ENCODE data around the gene CHCHD1. TPM values are rescaled to one million over a fixed set of nuclear protein-coding genes. Genes with fewer than 3 reads are reported as not detected.
A peak's percentile ranks its signal among the peaks of the same experiment; 100 is the strongest.

The CHCHD1 gene
- total RNA-seq (2022) = 39.2 and 44.1 TPM in 2 replicates
- Bru-seq, nascent RNA = percentile 75 among the genes with signal in this experiment
- percentile 91 among the genes with signal in this experiment for BruChase-seq, experiment 1, labeled RNA remaining after a 6-hour chase
- percentile 89 among the genes with signal in this experiment for BruChase-seq, experiment 2, labeled RNA remaining after a 2-hour chase
- long read RNA-seq, transcript CHCHD1-201 (3 exons, 835 nt) = major isoform, 53 of 60 reads
- long read RNA-seq, partial matches to known transcripts = 6 of 60 reads
- long read RNA-seq, other reads (novel, unspliced or antisense) = 1 of 60 reads

- Mint-ChIP-seq H3K4me3 (ENCODE audit: low read depth, unreplicated experiment) (peak within 1 kb of the TSS; percentile 93), H3K36me3 (ENCODE audit: insufficient read depth, unreplicated experiment) (peaks cover 60% of the 10 kb centered on the region), H3K27me3 (ENCODE audit: unreplicated experiment) (no peaks in the 10 kb centered on the region), H3K9me3 (ENCODE audit: low read depth, unreplicated experiment) (no peaks in the 10 kb centered on the region), H3K27ac (ENCODE audit: unreplicated experiment) (peak within 1 kb of the TSS; percentile 92), H3K4me1 (ENCODE audit: low read depth, unreplicated experiment) (peaks cover 36% of the 10 kb centered on the region)
- intact Hi-C loops (cut with micrococcal nuclease; ENCODE audit: unreplicated experiment) = no loop called here
- DNase-seq = peak; percentile 97
- CTCF ChIA-PET = interaction anchor here (0.5 to 1.7 kb wide), 7 partner anchors 9 to 356 kb away, joined by 3 to 16 read pairs (median 4); a partner anchor contains a TSS
- TF ChIP-seq, protein P1, sequence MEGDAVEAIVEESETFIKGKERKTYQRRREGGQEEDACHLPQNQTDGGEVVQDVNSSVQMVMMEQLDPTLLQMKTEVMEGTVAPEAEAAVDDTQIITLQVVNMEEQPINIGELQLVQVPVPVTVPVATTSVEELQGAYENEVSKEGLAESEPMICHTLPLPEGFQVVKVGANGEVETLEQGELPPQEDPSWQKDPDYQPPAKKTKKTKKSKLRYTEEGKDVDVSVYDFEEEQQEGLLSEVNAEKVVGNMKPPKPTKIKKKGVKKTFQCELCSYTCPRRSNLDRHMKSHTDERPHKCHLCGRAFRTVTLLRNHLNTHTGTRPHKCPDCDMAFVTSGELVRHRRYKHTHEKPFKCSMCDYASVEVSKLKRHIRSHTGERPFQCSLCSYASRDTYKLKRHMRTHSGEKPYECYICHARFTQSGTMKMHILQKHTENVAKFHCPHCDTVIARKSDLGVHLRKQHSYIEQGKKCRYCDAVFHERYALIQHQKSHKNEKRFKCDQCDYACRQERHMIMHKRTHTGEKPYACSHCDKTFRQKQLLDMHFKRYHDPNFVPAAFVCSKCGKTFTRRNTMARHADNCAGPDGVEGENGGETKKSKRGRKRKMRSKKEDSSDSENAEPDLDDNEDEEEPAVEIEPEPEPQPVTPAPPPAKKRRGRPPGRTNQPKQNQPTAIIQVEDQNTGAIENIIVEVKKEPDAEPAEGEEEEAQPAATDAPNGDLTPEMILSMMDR (IDR thresholded peaks at IDR 0.05; ENCODE audit: unreplicated experiment) = no peak
- BruUV-seq (replicated peaks) = no TSS peak
Measured at GRCh38 chr10:73781879-73782748, at the start of gene CHCHD1. Gene CHCHD1 (plus strand): TSS chr10:73782048. CDS start chr10:73782076, 28 bp downstream.

DNA sequence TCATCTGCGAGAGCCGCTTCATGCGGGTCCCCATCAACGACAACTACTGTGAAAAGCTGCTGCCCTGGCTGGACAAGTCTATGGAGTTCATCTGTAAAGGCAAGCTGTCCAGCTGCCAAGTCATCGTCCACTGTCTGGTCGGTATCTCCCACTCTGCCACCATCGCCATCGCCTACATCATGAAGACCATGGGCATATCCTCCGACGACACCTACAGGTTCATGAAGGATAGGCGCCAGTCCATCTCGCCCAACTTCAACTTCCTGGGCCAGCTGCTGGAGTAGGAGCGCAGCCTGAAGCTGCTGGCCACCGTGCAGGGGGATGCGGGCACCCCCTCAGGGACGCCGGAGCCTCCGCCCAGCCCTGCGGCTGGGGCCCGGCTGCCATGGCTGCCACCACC is 49.4 kb upstream of the CHCHD1 start:
- intact Hi-C loops (cut with micrococcal nuclease; ENCODE audit: unreplicated experiment) = no loop called here
- H3K36me3 Mint-ChIP-seq (ENCODE audit: insufficient read depth, unreplicated experiment) = peaks cover 30% of the 10 kb centered on the region
- H3K27me3 Mint-ChIP-seq (ENCODE audit: unreplicated experiment) = no peaks in the 10 kb centered on the region
- no peak for DNase-seq
- BruUV-seq (replicated peaks) = no TSS peak
- H3K4me1 Mint-ChIP-seq (ENCODE audit: low read depth, unreplicated experiment) = no peaks in the 10 kb centered on the region
- H3K9me3 Mint-ChIP-seq (ENCODE audit: low read depth, unreplicated experiment) = no peaks in the 10 kb centered on the region
- CTCF ChIA-PET = no interaction called here
- H3K27ac Mint-ChIP-seq (ENCODE audit: unreplicated experiment) = no peak overlapping the region
- H3K4me3 Mint-ChIP-seq (ENCODE audit: low read depth, unreplicated experiment) = peak overlapping the region; percentile 32
- TF ChIP-seq, protein P1 (IDR thresholded peaks at IDR 0.05; ENCODE audit: unreplicated experiment) = no peak

DNA sequence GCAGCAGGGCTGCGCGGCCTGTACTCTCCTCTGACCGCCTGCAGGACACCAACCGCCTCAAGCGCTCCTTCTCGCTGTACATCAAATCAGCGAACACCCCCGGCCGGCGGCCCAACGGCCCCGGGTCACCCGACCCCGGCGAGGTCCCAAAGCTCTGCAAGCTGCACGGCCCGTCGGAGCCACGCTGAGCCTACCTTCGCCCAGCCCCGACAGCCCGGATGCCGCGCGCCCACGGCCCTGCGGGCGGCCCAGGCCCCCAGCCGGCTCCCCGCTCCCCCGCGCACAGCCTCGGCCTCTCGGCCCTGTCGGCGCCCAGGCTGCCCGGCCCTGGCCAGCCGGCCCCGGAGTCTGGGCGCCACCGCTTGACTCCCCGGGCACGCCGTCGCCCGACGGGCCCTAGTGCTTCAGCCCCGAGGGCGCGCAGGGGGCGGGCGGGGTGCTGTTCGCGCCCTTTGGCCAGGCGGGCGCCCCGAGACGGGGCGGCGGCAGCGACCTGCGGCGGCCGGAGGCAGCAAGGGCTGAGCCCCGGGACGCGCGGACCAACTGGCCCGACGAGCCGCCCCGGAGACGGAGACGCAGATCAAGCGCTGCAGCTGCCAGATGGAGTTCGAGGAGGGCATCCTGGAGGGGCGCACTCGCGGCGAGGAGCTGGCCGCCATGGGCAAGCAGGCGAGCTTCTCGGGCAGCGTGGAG is 48.8 kb upstream of the CHCHD1 start:
- CTCF ChIA-PET = no interaction called here
- intact Hi-C loops (cut with micrococcal nuclease; ENCODE audit: unreplicated experiment) = no loop called here

More for the DNA sequence above, 48.8 kb upstream of the CHCHD1 start:
- no peak for DNase-seq
- TF ChIP-seq, protein P1 (IDR thresholded peaks at IDR 0.05; ENCODE audit: unreplicated experiment) = no peak
- H3K27ac Mint-ChIP-seq (ENCODE audit: unreplicated experiment) = no peak overlapping the region
- no peaks in the 10 kb centered on the region for H3K27me3 Mint-ChIP-seq (ENCODE audit: unreplicated experiment)
- H3K4me3 Mint-ChIP-seq (ENCODE audit: low read depth, unreplicated experiment) = no peak overlapping the region
- BruUV-seq (replicated peaks) = no TSS peak
- H3K9me3 Mint-ChIP-seq (ENCODE audit: low read depth, unreplicated experiment) = no peaks in the 10 kb centered on the region
- H3K4me1 Mint-ChIP-seq (ENCODE audit: low read depth, unreplicated experiment) = no peaks in the 10 kb centered on the region
- peaks cover 30% of the 10 kb centered on the region for H3K36me3 Mint-ChIP-seq (ENCODE audit: insufficient read depth, unreplicated experiment)
